Cardiac fibroblast (primary cell): ENCODE measurements around the gene KCNA3.

Source experiments
- DNase-seq, 2 donors: peaks; one replicate each; pipeline versions ENCODE4 v3.0.0 to v3.0.0-alpha.2; 2010; ENCODE audit warnings: low read depth in 2 of 2
- H3K4me3 ChIP-seq, 2 donors: replicated peaks in 1 of 2; 1 replicate in 1 of 2; 2 replicates in 1 of 2; pipeline ENCODE4 v1.5.1; 2011; ENCODE audit warnings: low read depth in 2 of 2, low read length in 2 of 2, mild to moderate bottlenecking in 2 of 2, moderate library complexity in 1 of 2
- TF ChIP-seq, protein P1 (sequence below): IDR thresholded peaks from one replicate; pipeline ENCODE4 v1.5.1; 2011; ENCODE audit warnings: low read depth, mild to moderate bottlenecking, low read length, inconsistent platforms

Gene KCNA3

DNA sequence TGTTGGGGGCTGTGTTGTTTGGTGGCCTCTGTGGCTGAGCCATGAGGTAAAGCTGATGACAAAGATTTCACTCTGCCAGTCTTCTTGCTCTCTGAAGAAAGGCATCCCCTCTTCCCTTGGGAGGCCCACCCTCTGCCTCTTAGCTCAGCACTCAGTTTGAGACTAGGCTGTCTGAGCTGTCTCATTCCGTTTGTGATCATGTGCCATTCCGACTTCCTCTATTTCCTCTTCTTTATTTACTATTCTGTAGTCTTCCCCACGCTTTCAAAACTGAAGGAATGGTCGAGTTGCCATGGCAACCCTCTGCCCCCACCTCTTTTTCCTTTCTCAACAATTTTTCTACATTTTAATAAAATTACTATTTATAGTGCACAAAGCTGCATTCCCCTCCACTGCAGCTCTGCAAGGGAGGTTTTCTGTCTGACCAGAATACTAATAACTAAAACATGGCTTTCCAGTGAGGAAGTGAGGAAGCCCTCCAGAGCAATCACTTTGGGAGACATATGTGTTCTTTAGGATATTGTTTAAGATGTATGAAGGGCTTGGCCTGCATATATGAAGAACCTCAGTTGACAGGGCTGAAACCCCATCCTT, 30.8 kb downstream of the KCNA3 start:
- TF ChIP-seq, protein P1, sequence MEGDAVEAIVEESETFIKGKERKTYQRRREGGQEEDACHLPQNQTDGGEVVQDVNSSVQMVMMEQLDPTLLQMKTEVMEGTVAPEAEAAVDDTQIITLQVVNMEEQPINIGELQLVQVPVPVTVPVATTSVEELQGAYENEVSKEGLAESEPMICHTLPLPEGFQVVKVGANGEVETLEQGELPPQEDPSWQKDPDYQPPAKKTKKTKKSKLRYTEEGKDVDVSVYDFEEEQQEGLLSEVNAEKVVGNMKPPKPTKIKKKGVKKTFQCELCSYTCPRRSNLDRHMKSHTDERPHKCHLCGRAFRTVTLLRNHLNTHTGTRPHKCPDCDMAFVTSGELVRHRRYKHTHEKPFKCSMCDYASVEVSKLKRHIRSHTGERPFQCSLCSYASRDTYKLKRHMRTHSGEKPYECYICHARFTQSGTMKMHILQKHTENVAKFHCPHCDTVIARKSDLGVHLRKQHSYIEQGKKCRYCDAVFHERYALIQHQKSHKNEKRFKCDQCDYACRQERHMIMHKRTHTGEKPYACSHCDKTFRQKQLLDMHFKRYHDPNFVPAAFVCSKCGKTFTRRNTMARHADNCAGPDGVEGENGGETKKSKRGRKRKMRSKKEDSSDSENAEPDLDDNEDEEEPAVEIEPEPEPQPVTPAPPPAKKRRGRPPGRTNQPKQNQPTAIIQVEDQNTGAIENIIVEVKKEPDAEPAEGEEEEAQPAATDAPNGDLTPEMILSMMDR = no peak
- DNase-seq = no peak
- H3K4me3 ChIP-seq = no peak overlapping the region

DNA sequence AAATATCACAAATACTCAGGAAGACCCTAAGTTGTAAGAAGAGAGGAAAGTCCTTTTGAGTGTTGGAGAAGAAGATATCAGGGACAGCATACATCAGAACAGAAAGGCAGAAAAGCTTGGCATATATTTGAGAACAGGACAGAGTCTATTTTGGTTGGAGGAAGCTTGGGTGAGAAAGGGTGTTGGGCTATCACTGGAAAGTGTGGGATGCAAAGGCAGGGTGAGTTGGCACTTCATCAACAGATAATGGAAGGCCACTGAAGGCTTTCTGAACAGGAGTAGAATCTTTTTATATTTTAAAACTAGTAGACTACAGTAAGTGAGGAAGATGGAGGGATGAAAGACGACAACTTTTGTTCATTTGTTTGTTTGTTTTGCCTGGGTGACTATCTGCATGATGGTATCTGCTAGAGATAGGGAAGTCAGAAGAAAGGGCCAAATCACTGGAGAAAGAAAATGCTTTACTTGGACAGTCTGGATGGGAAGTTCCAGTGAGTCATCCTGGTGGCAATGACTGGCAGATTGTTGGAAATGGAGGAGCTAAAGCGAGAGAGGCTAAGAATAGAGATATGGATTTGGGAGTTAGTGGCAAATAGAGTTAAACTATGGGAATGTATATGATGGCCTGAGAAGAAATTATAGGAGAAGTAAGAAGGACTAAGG, 34.9 kb downstream of the KCNA3 start:
- no peak overlapping the region for H3K4me3 ChIP-seq
- TF ChIP-seq, protein P1 = no peak
- peak; percentile 4 to 15 for DNase-seq

DNA sequence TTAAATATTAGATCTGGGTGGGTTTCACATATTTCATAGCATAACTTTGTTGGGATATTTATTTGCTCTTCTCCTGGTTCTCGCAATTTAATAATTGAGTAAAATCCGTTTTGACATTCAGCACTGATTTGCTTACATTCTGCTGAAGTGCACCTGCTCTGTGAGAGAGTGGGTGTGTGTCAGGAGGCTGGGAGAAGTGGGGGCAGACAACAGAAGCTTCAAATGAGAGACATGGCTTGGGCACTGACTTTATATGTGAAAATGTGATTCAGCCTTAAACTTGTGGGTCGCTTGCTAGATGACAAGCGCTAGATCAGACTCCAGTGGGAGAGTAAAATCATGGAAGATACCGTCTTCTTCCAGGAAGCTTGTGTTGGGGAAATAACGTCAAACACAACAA, 36.2 kb downstream of the KCNA3 start:
- TF ChIP-seq, protein P1 = no peak
- no peak overlapping the region for H3K4me3 ChIP-seq
- DNase-seq = no peak

DNA sequence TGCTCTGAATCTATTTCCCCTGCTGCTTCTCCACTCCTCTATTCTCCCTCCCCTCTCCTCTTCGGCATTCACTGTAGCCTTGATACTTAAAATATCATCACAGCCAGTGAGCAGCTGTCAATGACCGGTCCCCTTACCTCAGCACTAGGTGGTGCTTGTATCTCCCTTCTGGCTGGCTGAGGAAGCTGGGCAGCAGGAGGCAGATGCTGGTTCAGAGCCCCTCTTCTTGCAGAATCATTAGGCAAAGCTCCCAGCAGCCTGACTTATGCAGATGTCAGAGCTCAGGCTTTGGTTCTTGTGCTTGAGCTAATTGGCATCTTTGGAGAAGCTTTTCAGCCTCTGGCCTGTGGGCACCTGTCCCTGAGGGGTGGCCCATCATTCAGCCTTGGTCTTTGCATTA, 36.7 kb downstream of the KCNA3 start:
- no peak overlapping the region for H3K4me3 ChIP-seq
- TF ChIP-seq, protein P1 = no peak
- DNase-seq = no peak

DNA sequence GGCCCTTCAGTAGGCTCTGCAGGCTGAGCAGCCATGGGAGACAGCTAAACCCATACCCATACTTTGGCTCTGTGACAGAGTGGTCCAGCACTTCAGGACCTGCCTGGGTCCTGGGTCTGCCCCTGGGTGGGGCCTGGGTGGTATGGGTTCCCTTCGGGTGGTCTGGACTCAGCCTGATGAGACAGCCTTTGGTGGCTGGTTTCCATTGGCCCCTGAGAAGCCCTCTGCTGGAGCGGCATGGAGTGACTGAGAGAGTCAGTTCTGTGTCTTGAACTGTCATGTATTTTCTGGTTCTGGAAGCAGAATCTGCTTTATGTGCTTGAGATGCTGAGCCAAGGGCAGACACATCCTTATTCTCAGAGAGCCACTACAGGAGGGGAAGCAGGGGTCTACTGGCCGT, 37.3 kb downstream of the KCNA3 start:
- TF ChIP-seq, protein P1 = no peak
- DNase-seq = no peak
- no peak overlapping the region for H3K4me3 ChIP-seq

DNA sequence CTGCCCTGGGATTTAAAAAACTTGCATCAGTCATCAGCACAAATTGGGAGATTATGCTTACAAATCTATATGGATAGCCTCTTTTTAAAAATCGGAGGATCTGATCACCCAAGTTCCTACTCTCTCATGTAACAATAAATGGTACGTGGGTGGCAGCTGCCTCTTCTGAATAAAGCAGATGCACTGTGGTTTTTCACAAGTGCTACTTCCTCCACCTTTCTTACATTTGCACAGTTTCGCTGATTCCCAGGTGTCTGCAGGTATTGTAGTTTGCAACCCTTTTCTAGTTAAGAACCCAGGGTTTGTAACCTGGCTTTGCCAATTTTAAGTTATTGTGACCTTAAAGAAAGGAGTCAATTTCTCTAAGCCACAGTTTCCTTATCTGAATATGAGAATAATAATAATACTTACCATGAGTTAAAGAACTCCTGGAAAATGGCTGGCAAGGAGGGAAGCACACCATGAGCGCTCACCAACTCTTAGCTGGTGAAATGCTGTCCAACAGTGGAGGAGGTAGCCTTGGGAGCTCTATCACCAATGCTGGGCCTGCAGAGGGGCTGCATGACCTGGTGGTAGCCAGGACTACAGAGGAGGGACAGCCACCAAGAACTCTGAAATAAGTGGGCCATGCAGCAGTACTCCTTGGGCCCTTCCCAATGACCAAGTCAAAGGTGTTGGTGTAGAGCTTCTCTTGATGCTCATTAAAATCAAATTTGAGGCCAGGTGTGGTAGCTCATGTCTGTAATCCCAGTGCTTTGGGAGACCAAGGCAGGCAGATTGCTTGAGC, 38.4 kb downstream of the KCNA3 start:
- no peak overlapping the region for H3K4me3 ChIP-seq
- TF ChIP-seq, protein P1 = no peak
- no peak for DNase-seq
